HG03575 (cell line): ENCODE measurements around the gene NOL8.

ENCODE experiments used
- ATAC-seq: cut with Tn5 transposase; IDR thresholded peaks from one replicate; pipeline ENCODE4 v1.9.1; 2021; ENCODE audit not compliant: unreplicated experiment, insufficient number of reproducible peaks, low FRiP score; ENCODE audit errors: extremely low read depth

Gene NOL8

DNA sequence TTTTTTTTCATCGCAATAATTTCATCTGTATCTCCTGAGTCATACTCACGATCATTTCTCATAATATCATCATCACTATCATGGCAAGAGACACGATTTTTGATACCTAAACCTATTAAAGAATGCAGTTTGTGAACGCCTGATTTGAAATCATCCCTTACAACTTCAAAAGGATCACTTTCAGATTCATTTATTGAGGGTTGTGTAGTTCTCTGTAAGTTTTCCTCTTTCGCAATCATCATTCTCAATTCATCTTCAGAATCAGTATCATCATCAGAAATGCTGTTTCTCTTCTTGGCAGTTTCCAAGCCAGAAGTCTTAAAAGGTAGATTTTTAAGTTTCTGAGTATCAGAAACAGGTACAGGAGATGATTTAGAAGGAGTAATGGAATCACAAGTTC, 9.7 kb downstream of the NOL8 start:
- no peak for ATAC-seq

DNA sequence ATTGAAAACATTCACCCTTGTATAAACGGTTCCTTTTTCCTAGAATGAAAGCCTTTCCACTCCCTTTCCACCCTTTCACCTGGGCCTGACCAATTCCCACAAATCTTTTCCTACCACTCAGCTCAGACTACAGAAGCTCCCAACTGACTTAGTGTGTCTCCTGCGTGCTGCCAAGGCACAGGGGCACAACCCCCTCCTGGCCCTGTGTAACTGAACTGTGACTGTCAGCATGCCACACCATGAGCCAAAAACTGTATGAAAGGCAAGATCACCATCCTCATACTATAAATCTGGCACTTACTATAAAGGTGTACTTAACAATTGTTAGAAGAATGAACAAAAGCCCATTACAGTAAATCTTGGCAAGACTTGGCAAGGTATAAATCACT, 11.5 kb downstream of the NOL8 start:
- ATAC-seq: no peak

DNA sequence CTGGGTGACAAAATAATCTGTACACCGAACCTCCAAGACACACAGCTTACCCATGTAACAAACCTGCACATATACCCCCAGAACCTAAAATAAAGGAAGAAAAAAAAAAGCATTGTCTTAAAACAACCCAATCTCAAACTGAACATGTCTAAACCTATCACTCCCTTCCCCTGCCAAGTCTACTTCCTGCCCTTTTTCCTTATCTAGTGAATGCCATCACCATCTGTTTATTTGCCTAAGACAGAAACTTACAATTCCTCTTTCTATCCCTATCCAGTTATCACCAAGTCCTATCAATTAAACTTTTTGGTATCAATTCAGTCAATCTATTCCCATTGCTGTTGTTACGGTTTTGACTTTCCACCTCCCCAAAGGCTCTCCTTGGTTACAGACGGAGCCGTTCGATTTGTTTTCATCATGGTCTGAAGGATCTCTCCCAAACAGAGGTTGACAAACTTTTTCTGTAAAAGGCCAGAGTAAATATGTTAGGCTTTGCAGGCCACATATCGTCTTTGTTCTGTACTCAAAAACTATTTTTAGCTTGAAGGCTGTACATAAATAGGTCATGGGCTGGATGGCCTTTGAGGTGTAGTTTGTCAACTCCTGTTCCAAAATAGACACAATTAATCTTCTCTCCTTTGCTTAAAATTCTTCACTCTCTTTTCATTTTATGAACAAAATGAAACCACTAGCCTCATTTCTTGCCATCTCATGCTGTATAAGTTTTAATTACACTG, 12.1 kb downstream of the NOL8 start:
- ATAC-seq: no peak

DNA sequence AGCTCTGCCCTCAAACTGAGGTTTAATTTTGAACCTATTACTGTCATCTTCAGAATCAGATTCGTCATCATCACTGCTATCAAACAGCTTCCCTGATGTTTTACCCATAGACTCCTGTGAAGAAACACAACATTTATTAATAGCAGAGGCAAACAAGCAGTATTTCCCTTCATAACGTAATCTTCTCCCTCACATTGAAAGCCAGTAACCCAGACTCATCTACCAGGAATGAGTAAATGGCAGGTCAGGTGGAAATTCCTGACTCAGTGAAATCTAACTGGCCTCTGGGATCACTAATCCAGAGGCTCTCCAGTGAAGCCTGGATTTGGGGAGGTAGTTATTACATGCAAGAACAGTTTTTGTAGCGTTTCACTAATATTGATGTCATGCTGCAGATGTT, 14.6 kb downstream of the NOL8 start:
- no peak for ATAC-seq

DNA sequence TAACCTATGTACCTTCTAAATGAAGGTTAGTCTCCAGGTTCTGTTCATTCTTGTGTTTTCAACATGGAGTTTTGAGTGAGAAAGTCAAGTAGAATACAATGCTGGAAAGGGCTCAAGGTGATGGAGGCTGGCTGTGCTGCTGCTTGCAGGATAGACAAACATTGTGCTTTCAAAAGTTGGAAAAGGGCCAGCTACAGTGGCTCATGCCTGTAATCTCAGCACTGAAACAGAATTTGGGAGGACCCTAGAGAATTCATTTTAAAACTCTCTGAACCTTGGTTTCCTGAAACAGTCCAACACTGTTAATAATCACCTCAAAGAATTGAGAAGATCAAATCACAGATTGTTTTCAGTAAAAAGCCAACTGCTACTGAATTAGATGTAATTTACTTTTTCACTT, 16.3 kb downstream of the NOL8 start:
- no peak for ATAC-seq

DNA sequence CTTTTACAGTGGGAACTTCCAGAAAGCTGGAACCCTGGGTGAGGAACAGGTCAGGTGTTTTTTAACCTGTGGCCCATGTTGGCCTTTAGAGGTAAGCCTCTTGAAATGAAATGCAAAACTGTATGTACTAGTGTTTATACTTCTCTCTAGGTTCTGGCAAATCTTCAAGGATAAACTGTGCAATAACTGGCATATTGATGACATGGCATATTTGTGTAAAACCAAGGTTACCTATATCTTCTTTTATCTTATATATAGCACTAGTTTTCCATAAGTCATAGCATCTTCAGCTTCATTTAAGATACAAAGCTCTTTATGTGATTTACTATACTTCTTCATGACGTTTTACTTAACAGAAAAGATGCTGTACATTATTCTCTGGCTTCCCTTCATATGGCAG, 24.2 kb downstream of the NOL8 start:
- ATAC-seq: no peak

DNA sequence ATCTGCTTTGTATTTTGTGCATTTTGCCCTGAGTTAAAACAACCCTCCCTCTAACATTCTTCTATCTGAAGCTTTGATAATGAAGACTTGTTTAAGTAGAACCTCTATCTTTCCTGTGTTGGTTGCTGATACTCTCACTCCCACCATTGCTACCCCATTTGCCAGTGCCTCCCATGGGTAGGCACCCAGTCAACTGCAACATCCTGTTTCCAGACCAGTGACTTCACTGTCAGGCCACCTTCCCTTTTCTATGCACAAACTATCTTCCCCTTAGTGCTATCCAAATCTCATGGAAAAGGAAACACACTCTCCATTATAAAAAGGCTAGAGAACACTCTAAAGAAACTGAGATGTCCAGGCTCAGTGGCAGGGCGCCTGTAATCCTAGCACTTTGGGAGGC, 26.0 kb downstream of the NOL8 start:
- no peak for ATAC-seq

DNA sequence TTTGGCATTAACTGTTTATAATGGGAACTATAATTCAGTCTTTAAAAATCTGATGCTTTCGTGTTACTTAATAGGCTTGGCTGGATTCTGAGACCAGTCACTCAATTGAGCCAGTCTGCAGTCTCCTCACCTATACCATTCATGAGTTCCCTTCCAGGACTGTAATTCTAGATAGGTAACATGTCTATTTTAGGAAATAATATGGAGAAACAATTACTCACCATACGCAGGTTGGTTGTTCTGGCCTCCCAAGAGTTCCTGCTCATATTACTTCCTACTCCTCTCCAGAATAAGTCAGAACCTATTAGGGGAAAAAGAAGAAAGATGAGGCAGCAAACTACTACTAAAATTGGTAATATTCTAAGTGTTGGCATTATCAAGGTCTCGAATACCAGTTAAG, 27.1 kb downstream of the NOL8 start:
- no peak for ATAC-seq

DNA sequence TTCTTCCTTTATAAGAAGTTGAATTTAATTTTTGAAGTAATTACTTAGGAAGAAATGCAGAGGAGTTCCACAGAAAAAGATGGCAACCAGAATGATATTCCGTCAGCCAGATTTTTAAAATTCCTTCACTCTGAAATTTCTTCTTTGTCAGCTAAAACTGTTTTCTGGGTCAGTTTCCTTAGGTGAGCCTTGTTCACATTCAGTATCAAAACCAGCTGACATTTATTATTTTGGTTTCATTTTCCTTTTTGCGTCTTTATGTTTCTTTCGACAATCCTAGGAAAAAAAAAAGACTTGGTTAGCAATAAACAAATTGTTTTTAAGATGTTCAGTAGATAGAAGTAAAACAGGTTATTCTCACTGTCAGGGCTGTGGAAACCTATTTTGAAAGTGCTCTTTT, 27.5 kb downstream of the NOL8 start:
- no peak for ATAC-seq

DNA sequence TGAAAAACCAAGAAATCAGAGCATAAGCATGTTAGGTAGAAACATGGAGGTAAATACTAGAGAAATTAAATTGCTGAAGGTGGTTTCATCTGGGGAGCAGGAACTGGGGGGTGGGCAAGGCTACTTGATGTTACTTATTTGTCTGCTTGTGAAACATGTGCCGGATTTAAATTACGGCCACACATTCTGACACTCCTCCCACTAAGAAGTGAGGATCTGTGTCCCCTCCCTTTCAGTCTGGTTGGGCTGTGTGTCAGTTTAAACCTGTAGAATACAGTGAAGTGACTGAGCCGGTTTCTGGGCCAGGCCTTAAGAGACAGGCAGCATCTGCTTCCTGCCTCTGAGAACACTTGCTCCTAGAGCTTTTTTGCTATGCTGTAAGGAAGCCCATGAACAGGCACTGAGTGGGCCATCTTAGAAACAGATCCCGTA, 29.3 kb downstream of the NOL8 start:
- no peak for ATAC-seq

DNA sequence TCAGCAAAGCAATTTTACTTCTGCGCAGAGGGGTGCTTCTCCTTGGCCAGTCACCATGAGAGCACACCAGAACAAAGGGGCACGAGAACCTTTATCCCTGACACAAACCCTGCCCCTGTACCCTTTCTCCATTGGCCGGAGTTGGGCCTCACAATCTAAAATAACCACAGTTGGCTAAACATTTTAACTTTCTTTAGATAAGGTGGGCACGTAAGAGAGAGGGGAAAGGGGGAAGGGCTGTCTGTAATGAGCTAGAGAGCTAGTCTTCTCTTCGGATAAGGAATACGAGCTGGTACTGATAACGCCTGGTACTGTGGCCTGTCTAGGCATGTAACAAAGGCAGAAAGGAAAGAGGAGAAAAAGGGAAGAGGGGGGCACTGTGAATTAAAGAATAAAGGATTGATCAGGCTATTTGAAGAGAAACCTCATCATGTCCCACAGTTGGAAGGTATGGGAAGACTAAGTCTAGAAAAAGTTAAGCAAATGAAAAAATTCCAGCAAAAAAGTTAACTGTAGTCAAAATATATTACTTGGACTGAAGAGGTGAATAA, 29.8 kb downstream of the NOL8 start:
- ATAC-seq: no peak

DNA sequence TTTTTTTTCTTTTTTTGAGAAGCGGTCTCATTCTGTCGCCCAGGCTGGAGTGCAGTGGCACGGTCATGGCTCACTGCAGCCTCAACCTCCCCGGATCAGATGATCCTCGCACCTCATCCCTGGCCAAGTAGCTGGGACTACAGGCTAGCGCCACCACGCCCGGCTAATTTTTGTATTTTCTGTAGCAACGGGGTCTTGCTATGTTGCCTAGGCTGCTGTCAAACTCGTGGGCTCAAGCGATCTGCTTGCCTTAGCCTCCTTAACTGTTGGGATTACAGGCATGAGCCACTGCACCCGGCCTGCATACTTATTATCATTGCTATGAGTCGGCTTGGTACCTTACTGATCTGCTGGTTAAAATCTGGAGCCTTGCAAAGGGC, 30.9 kb downstream of the NOL8 start:
- ATAC-seq: no peak

DNA sequence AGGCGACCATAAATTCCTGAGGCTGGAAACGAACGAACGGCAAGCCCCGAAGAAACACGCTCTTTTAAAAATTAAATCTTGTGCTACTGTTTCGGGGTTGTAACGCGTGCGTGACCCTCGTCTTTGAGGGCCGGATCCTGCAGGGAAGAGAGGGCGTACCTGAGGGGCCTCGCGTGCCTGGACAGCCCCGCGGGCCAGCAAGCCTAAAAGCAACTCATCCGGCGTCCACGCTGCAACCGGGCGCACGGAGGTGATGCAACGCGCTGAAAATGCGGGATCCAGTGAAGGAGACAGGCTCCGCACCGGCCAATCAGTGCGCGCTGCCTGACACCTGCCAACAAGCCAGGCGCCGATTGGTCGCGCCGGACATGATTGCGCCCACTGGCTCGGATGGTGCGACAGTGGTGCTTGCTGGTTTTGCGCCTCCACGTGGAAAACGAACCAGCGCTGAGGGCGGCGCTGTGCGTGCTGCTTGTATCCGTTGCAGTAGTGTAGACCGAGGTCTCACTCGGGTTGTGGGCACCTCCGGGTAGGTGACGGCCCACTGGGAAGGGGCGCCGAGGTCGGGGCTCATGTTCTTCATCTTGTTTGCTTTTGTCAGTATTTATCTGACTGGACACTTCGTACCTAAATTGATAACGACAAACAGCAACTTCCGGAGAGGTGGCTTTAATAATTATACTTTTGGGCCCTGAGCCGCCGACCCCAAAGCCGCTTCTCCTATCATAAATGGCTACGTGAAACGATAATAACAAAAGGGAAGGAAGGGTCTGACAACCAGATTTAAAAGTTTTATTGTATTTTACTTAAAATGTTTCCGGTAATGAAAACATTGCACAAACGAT, 31.5 kb downstream of the NOL8 start, which contains the start of gene IARS1:
Gene IARS1, minus strand, starts transcription at position 246 of the 845 bp plus-strand sequence. CDS start 4,278 bp downstream, outside the sequence.
- peak; percentile 81 for ATAC-seq

DNA sequence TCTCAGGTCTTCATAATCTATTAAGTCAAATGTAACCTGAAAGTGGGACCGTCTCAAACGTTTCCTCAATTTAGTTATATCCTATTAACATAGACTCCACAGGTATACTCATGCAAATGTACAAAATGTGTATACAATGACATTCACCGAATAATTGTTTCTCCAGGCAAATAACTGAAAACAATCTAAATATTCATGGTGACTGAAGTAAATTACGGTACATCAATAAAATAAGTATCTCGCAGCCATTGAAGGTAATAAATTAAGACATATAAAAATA, 32.1 kb downstream of the NOL8 start:
- ATAC-seq: no peak

DNA sequence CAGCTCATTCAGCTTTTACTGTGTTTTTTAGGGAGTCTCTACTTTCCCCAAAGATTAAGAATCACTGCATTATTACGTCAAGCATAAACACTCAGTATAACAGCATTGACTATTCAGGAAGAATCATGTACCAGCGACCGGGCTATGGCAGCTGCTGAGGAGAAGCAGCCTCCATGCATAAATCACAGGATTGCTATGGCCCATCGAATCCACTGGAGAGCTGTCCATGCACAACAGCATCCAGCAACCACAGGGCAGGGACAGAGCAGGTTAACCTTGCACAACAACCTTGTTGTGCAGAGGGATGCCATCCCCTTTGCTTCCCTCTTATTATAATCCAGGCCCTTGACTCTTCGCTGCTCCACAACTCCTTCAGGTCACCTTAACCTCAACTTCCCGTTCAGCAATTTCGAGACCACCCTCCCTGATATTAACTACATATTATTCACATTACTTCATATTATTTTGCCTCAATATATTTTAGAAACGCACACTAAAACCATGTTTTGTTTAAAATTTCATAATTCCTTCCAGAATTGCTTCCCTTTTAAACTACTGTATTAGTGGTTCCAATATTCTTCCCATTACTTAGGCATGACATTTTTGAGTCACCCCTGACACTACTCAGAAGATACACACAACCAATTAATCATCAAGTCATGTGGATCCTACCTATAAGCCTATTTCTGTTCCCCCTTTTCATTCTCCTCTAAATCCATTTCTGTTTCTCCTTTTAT, 32.6 kb downstream of the NOL8 start:
- ATAC-seq: no peak

DNA sequence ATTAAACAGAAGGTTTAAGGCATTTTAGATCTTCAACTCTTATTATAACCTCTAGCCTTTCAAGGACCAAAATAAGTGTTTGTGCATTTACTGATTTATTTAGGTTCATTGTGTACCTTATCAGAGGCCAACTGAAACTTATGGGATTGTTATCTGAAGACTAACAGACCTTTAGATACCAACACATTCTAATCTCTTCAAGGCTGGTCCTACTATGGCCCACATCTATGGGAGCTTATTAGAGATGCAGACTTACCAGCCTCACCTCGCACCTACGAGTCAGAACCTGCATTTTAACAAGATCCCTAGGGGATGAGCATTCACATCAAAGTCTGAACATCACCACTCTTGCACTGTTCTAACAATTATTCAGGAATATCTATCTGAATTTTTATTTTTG, 33.6 kb downstream of the NOL8 start:
- no peak for ATAC-seq

DNA sequence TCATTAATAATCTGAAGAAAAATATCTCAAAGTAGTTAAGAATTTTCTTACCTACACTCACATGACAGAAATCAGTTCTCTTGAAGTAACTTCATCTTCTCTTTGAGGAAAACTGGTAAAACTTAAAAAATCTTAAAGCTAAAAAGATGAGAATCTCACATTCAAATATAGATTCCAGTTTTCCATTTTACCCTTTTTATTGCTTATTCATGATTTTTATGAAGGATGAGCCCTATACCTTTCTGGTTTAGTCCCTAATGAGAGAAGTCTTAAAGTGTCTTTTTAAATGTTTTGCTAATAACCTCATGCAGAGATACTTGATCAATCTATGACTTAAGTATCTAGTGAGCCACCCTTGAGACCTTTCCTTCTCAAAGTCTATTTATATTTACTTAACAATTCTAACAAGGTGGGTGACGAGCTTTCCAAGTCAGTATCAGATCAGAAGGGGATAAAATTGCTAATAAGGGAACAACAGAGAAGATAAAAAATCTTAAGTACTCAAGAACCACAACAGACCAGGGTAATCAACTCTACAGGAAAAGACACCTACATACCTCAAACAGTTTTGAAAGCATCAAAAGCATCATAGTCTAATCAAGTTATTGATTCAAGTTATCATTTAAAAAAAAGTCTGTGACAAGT, 34.2 kb downstream of the NOL8 start:
- no peak for ATAC-seq

DNA sequence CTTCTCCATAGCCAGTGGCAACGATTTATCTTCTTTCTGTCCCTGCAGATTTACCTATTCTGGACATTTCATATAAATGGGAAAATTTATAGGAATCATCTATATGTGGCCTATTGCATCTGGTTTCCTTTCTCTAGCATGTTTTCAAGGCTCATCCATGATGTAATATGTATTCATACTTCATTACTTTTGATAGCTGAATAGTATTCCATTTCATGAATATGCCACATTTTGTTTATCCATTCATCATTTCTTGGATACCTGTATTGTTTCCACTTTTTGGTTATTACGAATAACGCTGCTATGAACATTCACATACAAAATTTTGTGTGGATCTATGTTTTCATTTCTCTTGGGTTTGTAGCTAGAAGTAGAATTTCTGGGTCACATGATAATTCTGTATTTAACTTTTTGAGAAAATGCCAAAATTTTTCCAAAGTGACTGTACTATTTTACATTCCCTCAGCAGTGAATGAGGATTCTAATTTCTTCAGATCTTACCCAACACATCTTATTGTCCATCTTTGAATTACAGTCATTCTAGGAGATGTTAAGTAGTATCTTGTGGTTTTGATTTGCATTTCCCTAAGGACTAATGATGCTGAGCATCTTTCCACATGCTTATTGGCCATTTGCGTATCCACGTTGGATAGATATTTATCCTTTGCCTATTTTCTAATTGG, 35.3 kb downstream of the NOL8 start:
- ATAC-seq: no peak

DNA sequence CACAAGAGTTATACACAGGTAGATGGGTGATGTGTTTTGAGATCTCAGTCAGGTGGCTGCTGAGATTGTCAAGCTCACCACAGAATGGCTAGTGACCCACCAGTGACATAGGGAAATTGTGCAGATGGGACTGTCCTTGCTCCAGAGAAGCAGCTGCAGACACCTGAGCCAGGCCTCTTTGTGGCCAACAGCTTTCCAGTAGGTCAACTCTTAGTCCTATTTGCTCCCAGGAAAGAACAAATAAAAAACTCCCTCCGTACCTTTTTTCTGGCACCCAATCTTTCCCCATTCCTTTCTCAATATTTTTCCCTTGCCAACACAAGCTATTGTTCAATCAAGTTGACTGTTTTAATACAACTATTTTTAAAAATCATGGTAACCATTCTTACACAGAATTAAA, 45.8 kb downstream of the NOL8 start:
- ATAC-seq: no peak
